ENCODE measurements around the gene CNDP1. TPM values are rescaled to one million over a fixed set of nuclear protein-coding genes. Genes with fewer than 3 reads are reported as not detected.

Gene CNDP1
- polyA plus RNA-seq, 1 of the 3 experiments (the other 2 are of a cell fraction): not detected

- TF ChIP-seq POLR2AphosphoS5 (IDR thresholded peaks at IDR 0.05; ENCODE audit: low read depth, low read length): no peak
- TF ChIP-seq RXRA (IDR thresholded peaks at IDR 0.05; ENCODE audit: borderline replicate concordance, low read depth): no peak
- TF ChIP-seq RAD21 (IDR thresholded peaks at IDR 0.05; ENCODE audit: low read length): no peak
These were observed 21.8 kb downstream of the CNDP1 start (continued) for GRCh38 chr18:74556126-74556525.

GRCh38 chr18:74558096-74558495 is 23.8 kb downstream of the CNDP1 start:
- peaks cover 0 to 7% of the 10 kb centered on the region in 2 experiments; a peak in 1 of 4 replicates for H3K4me1 ChIP-seq (ENCODE audit: control insufficient read depth in 1 of 2, insufficient read depth in 2 of 2, low read depth in 1 of 2, low read length in 1 of 2)
- H2AFZ ChIP-seq (ENCODE audit: low read depth): no peak overlapping the region
- no peak overlapping the region for H3K27ac ChIP-seq (ENCODE audit: low read depth in 2 of 2, low read length in 1 of 2)
- H3K4me3 ChIP-seq (ENCODE audit: low read depth in 2 of 2, low read length in 1 of 2): no peak overlapping the region
- WGBS (ENCODE audit: low lambda C conversion rate): 27% methylated on average over 4 of the region's 4 CpGs
- no peak for TF ChIP-seq TCF12 (IDR thresholded peaks at IDR 0.05)
- TF ChIP-seq RXRA (IDR thresholded peaks at IDR 0.05; ENCODE audit: borderline replicate concordance, low read depth): no peak
- no peak for TF ChIP-seq GABPA (IDR thresholded peaks at IDR 0.05; ENCODE audit: low read depth)
- no peak for TF ChIP-seq CTCF (IDR thresholded peaks at IDR 0.05)
- TF ChIP-seq JUND (IDR thresholded peaks at IDR 0.05): no peak
- TF ChIP-seq USF2 (IDR thresholded peaks at IDR 0.05; ENCODE audit: borderline replicate concordance, low read depth, low read length): no peak
- no peak for TF ChIP-seq SIN3A (IDR thresholded peaks at IDR 0.05; ENCODE audit: borderline replicate concordance, low read depth, low read length)
- no peak for TF ChIP-seq MEF2A (IDR thresholded peaks at IDR 0.05; ENCODE audit: borderline replicate concordance, low read depth)
- H3F3A ChIP-seq (replicated peaks; ENCODE audit: insufficient read depth): no peaks in the 10 kb centered on the region
- ChIA-PET POLR2A (no interaction called here), CTCF (interaction anchor here (1.6 to 2.7 kb wide), 3 partner anchors 11 to 216 kb away, joined by 3 to 8 read pairs (median 7); no protein-coding TSS in a partner anchor)
- no peak for DNase-seq
- no peaks in the 10 kb centered on the region for H3K9me2 ChIP-seq
- H3K4me2 ChIP-seq: no peak overlapping the region
- no peaks in the 10 kb centered on the region for H3K9me3 ChIP-seq
- no peaks in the 10 kb centered on the region for H3K36me3 ChIP-seq (replicated peaks in 1 of 2; ENCODE audit: control insufficient read depth in 1 of 2, insufficient read depth in 2 of 2, low read length in 1 of 2)
- H3K79me2 ChIP-seq (ENCODE audit: insufficient read depth): no peaks in the 10 kb centered on the region
- H3K9ac ChIP-seq: no peak overlapping the region
- H4K20me1 ChIP-seq (ENCODE audit: insufficient read depth): no peaks in the 10 kb centered on the region
- H3K27me3 ChIP-seq (ENCODE audit: insufficient read depth): peaks cover 25% of the 10 kb centered on the region; the same call in 1 of the 2 replicates

GRCh38 chr18:74562131-74562730 is 27.9 kb downstream of the CNDP1 start:
- Histone ChIP-seq H3K79me2 (ENCODE audit: insufficient read depth) (no peaks in the 10 kb centered on the region), H3F3A (replicated peaks; ENCODE audit: insufficient read depth) (no peaks in the 10 kb centered on the region), H4K20me1 (ENCODE audit: insufficient read depth) (no peaks in the 10 kb centered on the region), H3K36me3 (replicated peaks in 1 of 2; ENCODE audit: control insufficient read depth in 1 of 2, insufficient read depth in 2 of 2, low read length in 1 of 2) (no peaks in the 10 kb centered on the region), H3K9me2 (no peaks in the 10 kb centered on the region), H3K4me2 (no peak overlapping the region), H3K9ac (no peak overlapping the region), H3K4me1 (ENCODE audit: control insufficient read depth in 1 of 2, insufficient read depth in 2 of 2, low read depth in 1 of 2, low read length in 1 of 2) (peaks cover 0 to 7% of the 10 kb centered on the region in 2 experiments; a peak in 1 of 4 replicates), H3K27ac (ENCODE audit: low read depth in 2 of 2, low read length in 1 of 2) (no peak overlapping the region), H3K4me3 (ENCODE audit: low read depth in 2 of 2, low read length in 1 of 2) (no peak overlapping the region), H2AFZ (ENCODE audit: low read depth) (no peak overlapping the region), H3K27me3 (ENCODE audit: insufficient read depth) (no peaks in the 10 kb centered on the region; the same call in 1 of the 2 replicates), H3K9me3 (no peaks in the 10 kb centered on the region)
- ChIA-PET POLR2A (no interaction called here), CTCF (interaction anchor here (1.5 to 1.6 kb wide), 2 partner anchors 10 to 209 kb away, joined by 4 to 5 read pairs; no protein-coding TSS in a partner anchor)
- no peak for TF ChIP-seq ZBTB33 (IDR thresholded peaks at IDR 0.05; ENCODE audit: borderline replicate concordance, low read depth)
- TF ChIP-seq GABPA (IDR thresholded peaks at IDR 0.05; ENCODE audit: low read depth): no peak
- 48% methylated on average over 4 of the region's 4 CpGs for WGBS (ENCODE audit: low lambda C conversion rate)
- DNase-seq: no peak
